ENCODE data around the gene COQ4.

DNA sequence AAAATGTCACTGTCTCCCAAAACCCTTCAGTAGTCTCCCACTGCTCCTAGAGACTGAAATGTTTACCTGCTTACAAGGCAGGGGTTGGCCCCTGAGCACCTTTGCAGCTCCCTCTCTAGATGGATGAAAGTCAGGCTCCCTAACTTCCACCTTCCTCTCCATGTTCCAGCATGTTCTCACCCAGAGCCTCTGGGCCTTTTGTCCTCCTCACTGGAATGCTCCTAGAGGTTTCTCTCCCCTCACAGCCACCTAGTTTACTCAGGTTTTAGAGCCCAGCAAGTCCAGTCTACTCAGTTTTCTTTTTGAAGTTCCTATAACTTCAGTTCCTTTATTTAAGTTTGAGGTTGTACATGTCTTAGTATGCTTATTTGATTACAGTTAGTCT, 47.7 kb downstream of the COQ4 start:
- TF ChIP-seq, protein P1, sequence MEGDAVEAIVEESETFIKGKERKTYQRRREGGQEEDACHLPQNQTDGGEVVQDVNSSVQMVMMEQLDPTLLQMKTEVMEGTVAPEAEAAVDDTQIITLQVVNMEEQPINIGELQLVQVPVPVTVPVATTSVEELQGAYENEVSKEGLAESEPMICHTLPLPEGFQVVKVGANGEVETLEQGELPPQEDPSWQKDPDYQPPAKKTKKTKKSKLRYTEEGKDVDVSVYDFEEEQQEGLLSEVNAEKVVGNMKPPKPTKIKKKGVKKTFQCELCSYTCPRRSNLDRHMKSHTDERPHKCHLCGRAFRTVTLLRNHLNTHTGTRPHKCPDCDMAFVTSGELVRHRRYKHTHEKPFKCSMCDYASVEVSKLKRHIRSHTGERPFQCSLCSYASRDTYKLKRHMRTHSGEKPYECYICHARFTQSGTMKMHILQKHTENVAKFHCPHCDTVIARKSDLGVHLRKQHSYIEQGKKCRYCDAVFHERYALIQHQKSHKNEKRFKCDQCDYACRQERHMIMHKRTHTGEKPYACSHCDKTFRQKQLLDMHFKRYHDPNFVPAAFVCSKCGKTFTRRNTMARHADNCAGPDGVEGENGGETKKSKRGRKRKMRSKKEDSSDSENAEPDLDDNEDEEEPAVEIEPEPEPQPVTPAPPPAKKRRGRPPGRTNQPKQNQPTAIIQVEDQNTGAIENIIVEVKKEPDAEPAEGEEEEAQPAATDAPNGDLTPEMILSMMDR (IDR thresholded peaks at IDR 0.05; ENCODE audit: insufficient read depth, low read depth, low read length), result no peak
- TF ChIP-seq EZH2 (IDR thresholded peaks at IDR 0.05; ENCODE audit: insufficient read depth, low read length), result no peak
